GM18867 (cell line): ENCODE results near the gene TTBK1.
"Not testable (repeated sequence)": the region's sequence is repeated elsewhere in the genome, so short reads cannot be mapped to it uniquely, and the experiment has no call there.

Experiments used
- ATAC-seq: cut with Tn5 transposase; IDR thresholded peaks from one replicate; pipeline ENCODE4 v1.9.1; 2021; ENCODE audit warnings: mild to moderate bottlenecking, moderate library complexity; ENCODE audit not compliant: unreplicated experiment

The TTBK1 gene

DNA sequence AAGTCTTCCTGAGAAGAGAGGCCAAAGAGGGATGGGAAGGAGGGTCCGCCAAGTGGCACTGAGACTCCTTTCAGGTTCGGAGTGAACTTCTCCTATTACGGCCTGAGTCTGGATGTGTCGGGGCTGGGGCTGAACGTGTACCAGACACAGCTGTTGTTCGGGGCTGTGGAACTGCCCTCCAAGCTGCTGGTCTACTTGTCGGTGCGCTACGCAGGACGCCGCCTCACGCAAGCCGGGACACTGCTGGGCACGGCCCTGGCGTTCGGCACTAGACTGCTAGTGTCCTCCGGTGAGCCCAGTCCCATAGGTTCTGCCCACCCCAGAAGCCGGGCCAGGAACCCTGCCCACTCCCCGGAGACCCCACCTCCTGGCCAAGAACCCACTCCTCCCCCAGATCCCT is 58.8 kb downstream of the TTBK1 start:
- ATAC-seq: no peak

DNA sequence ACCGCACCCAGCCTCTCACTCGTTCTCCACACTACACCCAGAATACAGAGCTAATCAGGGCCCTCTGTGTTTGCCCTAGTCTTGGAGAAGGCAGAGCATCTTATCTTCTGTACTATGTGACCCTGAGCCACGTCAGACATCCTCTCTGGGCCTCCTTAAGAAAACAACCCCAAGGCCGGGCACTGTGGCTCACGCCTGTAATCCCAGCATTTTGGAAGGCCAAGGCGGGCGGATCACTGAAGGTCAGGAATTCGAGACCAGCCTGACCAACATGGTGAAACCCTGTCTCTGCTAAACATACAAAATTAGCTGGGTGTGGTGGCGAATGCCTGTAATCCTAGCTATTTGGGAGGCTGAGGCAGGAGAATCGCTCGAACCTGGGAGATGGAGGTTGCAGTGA is 59.7 kb downstream of the TTBK1 start:
- ATAC-seq: not testable (repeated sequence)

DNA sequence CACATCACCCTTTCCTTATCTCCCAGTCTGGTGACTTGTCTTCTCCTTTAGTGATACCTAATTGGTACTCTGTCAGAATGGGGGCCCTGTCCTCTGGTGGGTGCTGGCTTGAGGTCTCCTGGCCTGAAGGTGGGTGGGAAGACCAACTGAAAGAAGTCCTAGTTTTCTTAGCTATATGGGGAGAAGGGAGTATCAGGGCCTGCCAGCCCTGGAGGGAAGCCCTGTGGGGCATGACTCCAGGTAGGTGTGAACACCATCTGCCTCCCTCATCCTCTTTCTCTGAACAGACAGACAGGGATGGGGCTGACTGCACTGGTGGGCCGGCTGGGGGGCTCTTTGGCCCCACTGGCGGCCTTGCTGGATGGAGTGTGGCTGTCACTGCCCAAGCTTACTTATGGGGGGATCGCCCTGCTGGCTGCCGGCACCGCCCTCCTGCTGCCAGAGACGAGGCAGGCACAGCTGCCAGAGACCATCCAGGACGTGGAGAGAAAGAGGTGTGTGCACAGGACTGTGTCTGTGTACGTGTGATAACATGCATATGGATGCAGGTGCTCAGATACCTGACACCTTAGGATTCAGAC is 60.6 kb downstream of the TTBK1 start:
- no peak for ATAC-seq

DNA sequence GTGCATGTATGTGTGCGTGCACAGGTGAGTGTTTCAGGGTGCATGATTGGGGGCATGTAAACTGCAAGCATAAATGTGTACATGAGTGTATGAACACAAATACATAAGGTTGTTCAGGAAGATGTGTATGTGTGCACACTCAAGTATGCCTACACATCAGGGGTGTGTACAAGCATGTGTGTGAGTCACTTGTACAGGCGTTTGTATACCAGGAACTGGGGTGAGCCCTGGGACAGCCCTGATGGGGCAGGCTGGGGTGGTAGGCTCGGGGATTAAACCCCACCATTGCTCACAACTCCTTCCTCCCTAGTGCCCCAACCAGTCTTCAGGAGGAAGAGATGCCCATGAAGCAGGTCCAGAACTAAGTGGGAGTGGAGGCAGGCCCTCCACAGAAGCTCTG is 61.1 kb downstream of the TTBK1 start:
- ATAC-seq: no peak

DNA sequence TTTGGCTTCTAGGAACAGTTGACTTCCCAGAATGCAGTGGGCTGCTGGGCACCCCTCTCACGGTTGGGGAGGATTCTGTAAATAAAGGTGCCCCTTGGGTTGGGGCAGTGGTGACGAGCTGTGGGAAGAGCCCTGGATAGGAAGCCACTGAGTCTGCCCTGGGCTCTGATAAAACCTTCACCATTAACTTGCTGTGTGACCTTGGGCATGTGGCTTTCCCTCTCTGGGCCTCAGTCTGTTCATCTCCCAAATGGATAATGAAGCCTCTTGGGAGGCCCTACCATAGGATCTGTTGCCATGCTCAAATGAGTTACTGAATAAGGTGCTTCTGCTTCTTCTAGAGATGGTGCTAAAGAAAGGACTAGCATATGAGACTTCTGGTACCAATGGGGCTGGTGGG is 61.6 kb downstream of the TTBK1 start:
- ATAC-seq: no peak

DNA sequence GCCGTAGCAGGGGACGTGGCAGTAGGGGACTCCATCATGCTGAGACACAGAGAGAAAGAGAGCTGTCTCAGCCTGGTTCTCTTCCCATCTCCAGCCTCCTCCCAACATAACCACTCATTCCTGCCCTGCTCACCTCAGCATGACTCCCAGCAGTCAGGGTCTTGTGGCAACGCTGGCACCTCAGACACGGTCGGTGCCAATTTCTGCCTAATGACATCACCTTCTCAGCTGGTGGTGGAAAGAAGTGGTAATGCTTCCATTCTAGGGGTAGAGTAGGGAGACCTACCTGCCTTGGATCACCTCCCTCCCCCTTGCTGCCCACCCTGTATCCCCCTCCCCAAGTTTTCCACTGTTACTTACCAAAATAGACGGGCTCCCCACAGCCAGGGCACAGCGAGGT is 62.8 kb downstream of the TTBK1 start:
- no peak for ATAC-seq

DNA sequence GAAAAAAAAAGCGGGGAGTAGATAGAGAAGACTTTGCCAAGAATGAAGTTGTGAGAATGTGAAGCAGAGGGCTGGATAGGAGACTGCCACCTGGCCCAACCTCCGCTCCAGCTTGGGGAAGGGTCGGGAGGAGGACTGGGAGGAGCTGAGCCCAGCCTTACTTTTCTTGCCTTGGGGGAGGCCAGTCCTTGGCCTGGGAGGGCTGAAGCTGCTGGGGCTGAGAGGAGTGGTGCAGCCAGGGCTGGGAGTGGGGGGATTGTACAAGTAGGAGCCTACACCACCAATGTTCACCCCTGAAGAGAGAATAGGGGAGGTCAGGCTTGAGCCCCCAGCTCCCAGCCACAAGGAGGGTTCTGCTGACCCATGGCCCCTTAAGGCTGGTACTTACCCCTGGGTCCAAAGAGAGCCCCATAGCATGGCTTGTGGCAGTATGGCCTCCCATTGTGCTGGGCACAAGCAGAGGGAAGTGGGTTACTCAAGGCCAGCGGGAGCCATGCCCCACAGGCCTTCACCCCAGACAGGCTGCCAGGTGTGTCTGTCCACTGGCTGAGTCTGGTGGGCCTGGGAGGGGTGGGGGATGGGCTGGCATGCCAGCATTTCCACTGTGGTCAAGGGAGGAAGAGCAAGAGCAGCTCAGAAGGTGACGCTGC is 64.3 kb downstream of the TTBK1 start:
- ATAC-seq: no peak

DNA sequence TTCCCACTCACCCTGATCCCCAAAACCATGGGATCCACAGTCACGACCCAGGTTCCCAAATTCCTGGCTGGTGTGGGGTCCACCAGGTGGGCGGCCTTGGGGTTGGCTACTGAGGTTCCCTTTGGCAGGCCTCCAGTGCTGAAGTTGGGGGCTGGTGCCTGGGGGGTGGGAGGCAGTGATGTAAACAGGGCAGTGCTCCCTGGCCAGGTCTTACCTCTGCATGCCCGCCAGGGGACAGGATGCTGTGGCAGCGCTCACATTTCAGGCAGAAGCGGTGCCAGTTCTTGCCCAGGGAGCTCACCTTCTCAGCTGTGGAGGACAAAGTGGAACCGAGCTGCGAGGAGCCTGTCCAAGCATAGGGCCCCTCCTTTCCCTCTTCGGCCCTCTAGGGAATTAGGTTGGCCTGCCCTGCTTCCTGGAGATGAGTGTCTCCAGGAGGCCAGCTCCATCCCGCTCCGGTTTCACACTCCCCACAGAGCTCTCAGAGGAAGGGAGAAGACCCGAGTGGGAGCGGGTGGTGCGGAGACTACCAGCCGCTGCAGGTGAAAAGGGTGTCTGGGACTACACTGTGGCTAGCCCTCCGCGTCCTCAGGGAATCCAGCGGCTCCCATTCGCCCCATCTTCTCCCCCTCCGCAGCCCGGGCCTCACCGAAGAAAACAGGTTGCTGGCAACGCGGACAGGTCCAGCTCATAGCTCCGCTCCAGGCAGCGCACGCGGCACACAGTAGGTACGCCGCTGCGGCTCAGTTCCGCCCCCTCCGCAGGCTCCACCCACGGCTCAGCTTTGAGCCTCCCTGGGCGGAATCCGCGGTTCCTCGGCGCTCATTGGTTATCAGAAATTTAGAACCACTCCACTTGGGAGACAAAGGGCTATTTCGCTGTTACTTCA is 65.1 kb downstream of the TTBK1 start, which contains the start of gene CRIP3:
CRIP3 (minus strand) TSS at position 726 of the 889 bp plus-strand sequence; CDS start at position 692, 34 bp downstream.
- peak; percentile 49 for ATAC-seq

DNA sequence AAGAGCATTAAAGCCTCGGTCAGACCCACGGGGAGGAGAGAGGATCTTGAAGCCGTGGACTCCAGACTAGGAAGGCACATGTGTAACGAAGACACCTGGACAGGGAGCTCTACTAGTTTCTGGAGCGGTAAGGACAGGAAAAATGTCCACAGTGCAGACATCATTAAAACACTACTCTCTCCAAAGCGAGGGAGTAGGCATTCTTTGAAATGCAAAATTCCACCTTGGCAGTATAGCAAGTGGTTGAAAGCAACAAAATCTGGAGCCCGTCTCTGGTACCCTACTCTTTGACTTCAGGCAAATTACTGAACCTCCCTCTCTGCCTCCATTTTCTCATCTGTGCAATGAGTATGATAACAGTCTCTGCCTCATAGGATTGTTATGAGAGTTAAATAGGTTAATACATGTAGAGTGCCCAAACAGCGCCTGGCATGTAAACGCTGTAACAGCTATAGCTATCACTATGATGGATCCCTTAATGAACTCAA is 65.8 kb downstream of the TTBK1 start:
- ATAC-seq: no peak

DNA sequence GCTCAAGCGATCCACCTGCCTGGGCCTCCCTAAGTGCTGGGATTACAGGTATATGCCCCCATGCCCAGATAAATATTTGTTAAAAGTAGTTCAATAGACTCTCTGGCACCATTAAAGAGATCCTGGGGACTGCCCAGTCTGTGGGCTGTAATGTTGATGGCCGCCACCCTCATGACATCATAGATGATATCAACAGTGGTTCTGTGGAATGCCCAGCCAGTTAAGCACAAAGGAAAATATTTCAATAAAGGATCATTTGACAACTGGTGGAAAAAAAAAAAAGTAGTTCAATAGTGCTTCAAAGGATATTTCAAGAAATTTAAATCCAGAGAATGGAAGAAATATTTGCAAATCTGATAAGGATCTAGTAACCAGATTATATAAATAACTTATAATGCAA is 66.9 kb downstream of the TTBK1 start:
- no peak for ATAC-seq

DNA sequence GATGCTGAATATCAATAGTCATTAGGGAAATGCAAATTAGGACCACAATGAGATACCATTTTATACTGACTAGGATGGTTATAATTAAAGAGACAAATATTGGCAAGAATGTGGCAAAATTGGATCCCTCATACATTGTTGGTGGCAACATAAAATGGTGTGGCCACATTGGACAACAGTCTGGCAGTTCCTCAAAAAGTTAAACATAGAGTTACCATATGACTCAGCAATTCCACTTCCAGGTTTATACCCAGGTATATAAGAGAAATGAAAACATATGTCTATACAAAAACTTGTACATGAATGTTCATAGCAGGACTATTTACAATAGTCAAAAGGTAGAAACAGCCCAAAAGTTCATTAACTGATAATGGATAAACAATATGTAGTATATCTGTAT is 67.3 kb downstream of the TTBK1 start:
- no peak for ATAC-seq

DNA sequence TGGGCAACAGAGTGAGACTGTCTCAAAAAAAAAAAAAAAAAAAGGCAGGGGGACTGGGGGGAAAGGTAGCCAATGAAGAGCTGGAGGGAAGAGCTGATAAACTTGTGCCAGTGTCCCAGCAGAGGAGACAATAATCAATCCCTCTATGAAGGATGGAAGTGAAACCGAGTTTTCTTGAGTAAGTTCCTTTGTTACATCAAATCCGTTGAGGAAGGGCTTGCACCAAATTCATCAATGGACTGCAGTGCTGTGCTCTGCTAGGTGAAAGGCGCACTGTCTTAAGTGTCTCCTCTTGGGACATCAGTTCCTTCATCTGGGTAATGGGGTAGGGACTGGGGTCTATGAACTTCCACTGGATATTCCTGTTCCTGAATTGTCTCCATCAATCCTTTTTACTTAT is 68.4 kb downstream of the TTBK1 start:
- no peak for ATAC-seq

DNA sequence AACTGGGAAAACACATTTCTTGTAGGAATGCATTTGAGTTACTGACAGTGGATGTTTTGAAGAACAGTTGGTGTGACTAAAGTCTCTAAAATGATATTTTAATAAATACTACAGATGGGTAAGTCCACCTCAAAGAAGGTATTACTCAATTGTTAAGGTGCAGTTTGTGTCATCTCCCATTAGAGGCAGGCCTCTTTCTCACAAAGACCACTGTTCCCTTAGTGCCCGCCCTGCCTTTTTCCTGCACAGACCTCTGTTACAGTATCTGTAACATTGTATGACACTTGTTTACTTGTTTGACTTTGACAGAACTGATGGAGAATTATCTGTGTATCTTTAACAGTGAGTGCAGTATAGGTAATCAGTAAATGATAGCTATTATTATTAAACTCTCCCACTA is 70.5 kb downstream of the TTBK1 start:
- no peak for ATAC-seq

DNA sequence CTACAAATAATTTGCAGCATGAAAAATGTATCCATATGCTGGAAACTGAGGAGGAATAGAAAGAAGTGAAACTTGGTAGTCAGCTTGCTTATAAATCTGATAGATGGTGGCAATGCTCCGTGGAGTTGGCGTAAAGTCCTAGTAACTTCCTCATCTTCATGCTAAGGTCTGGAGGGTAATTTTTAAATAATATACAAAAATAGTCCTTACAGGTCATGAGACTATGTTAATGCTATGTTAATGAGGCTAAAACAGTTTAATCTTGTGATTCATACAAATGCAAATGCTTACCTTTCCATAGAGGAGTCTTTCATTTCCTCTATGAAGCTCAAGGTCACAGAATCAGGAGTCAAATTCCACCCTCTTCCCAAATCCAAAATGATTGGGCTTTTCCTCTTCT is 74.7 kb downstream of the TTBK1 start:
- no peak for ATAC-seq

DNA sequence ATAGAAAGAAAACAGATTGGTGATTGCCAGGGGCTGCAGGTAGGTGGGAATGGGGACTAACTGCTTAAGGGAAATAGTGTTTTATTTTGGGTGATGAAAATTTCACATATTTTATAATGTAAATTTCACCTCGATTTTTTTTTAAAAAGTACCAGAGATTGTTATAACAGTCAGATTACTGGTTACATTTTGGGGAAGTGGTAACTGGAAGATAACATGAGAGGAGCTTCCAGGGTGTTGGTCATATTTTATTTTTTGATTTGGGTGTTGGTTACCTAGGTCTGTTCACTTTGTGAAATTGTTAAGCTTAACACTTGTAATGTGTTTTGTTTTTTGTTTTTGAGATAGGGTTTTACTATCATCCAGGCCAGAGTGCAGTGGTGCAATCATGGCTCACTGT is 82.6 kb downstream of the TTBK1 start:
- no peak for ATAC-seq

DNA sequence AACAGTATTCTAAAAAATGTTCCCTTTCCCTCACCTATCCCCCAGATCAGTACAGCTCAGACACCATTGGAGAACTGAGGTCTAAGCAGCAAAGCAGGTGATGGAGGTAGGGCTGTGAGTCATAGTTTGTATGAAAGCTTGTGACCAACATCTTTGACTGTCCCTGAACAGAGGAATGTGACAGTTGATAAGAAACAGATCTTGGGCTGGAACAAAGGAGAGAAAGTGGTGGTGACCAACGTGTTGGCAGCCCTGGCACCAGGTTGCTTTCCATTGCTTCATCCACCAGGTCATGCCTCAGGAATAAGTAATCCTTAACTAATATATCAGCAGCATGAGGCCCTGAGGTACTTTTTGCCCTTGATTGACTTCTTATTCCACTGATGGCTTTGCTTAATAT is 85.2 kb downstream of the TTBK1 start:
- no peak for ATAC-seq

DNA sequence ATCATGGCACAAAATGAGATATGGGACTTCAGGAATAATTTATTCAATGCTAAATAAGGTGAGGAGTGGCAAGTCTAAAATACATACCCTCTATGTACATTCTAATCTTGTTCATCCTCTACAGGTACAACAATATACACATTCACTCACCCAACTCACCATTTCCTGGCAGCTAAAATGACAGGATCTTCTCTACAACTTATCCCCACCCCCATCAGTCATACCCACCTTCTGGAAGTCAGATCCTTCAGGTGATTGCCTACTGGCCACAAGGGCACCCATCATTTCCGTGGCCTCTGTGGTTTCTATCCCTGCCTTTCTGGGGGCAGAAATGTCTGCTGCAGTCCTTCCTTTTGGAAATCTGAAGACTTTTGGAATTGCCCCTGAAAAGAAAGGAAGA is 88.2 kb downstream of the TTBK1 start:
- ATAC-seq: no peak

DNA sequence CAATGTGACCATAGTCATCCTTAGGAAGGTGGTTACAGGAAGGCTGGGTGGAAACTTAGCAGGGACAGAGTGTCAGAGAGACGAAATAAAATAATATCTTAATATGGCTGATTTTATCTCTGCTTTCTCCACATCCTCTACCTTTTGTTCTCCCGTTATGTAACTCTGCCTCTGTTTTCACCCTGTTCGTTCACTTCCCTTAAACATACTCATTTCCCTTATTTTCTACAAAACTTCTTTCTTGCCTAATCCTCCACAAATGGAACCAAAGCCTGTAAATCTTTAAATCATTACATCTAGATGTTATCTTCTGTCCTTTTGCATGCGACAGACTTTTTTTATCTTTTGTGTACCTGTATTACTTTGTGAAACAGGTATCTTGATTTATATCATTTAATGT is 88.6 kb downstream of the TTBK1 start:
- ATAC-seq: no peak

DNA sequence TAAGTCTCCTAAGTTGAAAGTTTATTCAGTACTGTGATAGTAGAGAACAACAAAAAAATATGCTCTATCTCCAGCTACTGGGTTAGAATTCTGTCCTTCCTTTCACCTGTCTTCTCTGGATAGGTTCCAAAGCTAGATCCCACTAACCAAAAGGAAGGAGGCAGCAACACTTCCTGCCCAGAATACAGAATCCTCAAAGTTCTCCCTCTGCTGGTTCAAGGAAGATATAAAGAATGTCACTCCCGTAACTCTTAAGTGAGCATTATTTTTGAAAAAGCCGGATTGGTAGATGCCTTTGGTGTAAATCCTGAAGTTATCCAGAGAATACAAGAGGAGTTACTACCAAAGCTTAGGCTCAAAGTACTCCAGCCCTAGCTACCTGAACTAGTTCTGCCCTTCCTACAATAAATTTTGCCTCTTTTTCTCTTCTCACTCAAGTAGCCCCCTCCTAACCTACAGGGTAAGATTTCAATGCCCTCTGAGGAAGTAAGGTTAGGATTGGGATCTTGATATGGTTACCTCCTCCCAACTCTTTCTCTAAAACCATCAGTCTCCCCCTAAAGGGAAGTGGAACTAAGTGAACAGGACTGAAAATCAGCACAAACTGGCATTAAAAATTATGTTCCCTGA is 91.3 kb downstream of the TTBK1 start:
- ATAC-seq: no peak

DNA sequence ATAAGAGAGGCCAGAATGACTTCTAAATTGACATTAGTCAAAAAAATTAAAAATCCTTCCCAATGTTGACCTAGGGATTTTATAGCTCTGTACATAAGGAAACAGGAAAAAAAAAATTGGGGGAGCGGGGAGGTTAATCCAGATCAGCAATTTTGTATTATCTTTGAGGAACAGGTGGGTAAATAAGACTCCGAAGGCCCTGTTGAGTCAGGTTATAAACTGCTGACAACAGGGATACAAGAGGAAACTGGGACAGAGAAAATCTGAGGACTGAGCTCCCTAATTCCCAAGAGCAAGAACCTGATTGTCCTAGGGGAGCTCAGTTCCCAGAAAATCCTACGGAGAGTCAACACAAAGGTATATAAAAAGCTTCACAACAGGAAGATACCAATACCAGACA is 92.2 kb downstream of the TTBK1 start:
- ATAC-seq: no peak

DNA sequence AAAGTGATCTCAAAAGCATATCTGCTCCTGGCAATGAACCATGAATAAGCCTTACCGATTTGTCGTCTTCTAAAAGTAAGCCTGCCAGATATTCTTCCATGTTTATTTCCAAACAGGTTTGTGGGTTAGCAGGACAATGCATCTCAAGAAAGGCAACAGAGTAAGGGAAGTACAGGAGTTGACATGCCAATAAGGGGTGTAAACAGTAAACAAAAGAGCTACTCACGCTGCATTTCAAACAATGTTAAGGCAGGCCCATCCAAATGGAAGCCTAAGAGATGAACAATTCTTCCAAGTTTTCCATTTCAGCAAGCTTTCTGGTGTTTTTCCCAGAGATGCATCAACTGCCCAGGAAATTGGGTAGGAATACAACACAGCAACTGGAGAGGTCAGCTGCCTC is 93.1 kb downstream of the TTBK1 start:
- ATAC-seq: no peak
